GM13976 (cell line): ENCODE measurements around the gene ARL4D.
"Not testable (repeated sequence)": the region's sequence is repeated elsewhere in the genome, so short reads cannot be mapped to it uniquely, and the experiment has no call there.

Source experiments
- DNase-seq: peaks from one replicate; pipeline ENCODE4 v3.0.0; 2012; ENCODE audit warnings: low spot score
- CTCF ChIP-seq: IDR thresholded peaks from 2 replicates; pipeline ENCODE4 v1.5.1; 2012; ENCODE audit warnings: borderline replicate concordance, mild to moderate bottlenecking; ENCODE audit not compliant: insufficient read depth; ENCODE audit errors: extremely low read depth, missing control alignments, control extremely low read depth
- in situ Hi-C: fragments of 300-500 bp; cut with MboI; formaldehyde crosslinking; loops from one replicate; pipeline ENCODE4 v1.12.0; 2022; ENCODE audit warnings: low sequenced_read_pairs, mixed read lengths, inconsistent platforms; ENCODE audit not compliant: unreplicated experiment

The ARL4D gene

DNA sequence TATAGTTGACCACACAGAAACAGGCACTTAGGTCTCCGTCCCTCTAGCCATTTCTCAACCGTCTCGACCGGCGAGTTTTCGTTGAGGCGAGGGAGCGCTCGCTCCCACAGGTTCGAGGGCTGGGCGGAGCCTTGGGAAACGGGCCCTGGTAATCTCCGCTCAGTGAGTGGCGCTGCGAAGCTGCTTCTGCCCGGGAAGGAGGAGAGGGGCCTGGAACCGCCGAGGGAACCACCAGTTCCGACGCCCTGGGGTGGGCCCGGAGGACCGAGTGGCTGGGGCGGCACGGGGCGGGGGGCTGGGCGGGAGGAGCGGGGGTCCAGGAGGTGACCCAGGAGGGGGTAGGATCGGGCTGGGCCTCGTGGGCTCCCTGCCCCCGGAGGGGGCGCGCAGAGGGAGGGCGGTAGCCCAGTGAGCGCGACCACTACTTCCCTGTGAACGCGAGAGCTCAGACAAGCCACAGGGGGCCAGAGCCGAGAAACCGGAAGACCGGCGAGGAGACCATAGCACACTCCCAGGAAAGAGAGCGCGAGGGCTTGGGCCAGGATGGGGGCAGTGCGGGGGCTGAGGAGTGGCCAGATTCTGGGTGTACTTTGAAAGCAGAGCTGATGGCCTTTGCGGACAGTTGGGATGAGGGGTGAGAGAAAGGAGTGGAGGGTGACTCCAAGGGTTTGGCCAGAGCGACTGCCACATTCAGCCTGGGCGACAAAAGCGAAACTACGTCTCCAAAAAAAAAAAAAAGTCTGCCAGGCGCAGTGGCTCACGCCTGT, 29.9 kb upstream of the ARL4D start:
- TF ChIP-seq CTCF = peak; percentile 33
- peak; percentile 68 for DNase-seq
- in situ Hi-C loops = no loop called here

- in situ Hi-C loops = no loop called here
- no peak for TF ChIP-seq CTCF
- DNase-seq = no peak
These were observed 28.8 kb upstream of the ARL4D start for GRCh38 chr17:43369986-43370385.

- in situ Hi-C loops = no loop called here
- no peak for TF ChIP-seq CTCF
- DNase-seq = no peak
These were observed 27.5 kb upstream of the ARL4D start for GRCh38 chr17:43371227-43371821.

- TF ChIP-seq CTCF = no peak
- in situ Hi-C loops = no loop called here
- DNase-seq = no peak
These were observed 26.4 kb upstream of the ARL4D start for GRCh38 chr17:43372273-43372911.

DNA sequence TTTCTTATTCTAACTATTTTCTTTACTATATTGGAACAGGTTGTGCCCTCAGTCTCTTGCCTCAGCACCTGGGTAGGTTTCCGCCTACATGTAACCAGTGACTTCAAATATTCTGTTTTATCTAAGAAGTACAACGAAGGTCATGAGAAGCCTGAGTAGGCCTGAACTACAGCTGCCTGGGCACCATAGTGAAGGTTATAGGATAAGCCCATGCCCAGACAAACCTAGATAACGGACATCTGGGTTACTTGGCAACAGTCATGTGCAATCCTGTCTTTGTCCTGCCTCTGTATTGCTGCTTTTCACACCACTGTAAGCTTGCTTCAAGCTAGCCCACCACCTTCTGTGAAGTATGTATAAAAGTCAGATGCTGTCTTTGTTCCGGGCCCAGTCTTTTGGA, 25.4 kb upstream of the ARL4D start:
- DNase-seq = no peak
- in situ Hi-C loops = no loop called here
- TF ChIP-seq CTCF = no peak

DNA sequence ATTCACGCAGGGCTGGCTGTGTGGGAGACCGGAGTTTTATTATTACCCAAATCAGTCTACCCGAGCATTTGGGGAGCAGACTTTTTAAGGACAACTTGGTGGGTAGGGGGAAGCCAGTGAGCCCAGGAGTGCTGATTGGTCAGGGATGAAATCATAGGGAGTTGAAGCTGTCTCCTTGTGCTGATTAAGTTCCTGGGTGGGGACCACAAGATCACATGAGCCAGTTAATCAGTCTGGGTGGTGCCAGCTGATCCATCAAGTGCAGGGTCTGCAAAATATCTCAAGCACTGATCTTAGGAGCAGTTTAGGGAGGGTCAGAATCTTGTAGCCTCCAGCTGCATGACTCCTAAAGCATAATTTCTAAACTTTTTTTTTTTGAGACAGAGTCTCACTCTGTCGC, 22.9 kb upstream of the ARL4D start:
- in situ Hi-C loops = loop anchor here (25.0 kb wide), 1 partner anchor 286 kb away; the partner anchor contains the start of gene MEOX1
- not testable (repeated sequence) for DNase-seq
